ENCODE data around the gene ACSF2.

DNA sequence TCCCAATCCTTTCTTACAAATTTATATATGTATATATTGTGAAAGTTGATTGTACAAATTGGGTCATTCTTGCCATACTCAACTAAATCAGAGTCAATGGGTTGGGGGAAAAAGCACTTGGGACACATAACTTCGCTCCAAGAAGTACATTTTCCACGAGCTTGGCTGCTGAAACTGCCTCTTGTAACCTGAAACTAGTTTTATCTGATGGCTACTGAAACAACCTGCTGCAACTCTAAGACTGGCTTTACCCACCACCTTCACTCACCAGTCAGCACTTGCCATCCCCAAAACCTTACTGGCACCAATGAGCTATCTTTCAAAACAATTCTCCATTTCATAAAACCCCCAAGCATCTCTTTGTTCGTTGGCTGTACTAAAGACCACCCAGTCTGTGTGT is 67.7 kb downstream of the ACSF2 start:
- TF ChIP-seq, protein P1, sequence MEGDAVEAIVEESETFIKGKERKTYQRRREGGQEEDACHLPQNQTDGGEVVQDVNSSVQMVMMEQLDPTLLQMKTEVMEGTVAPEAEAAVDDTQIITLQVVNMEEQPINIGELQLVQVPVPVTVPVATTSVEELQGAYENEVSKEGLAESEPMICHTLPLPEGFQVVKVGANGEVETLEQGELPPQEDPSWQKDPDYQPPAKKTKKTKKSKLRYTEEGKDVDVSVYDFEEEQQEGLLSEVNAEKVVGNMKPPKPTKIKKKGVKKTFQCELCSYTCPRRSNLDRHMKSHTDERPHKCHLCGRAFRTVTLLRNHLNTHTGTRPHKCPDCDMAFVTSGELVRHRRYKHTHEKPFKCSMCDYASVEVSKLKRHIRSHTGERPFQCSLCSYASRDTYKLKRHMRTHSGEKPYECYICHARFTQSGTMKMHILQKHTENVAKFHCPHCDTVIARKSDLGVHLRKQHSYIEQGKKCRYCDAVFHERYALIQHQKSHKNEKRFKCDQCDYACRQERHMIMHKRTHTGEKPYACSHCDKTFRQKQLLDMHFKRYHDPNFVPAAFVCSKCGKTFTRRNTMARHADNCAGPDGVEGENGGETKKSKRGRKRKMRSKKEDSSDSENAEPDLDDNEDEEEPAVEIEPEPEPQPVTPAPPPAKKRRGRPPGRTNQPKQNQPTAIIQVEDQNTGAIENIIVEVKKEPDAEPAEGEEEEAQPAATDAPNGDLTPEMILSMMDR (IDR thresholded peaks at IDR 0.05), result no peak
- no peak for TF ChIP-seq POLR2AphosphoS5 (IDR thresholded peaks at IDR 0.05; ENCODE audit: low read depth, low read length)
- TF ChIP-seq SIN3A (IDR thresholded peaks at IDR 0.05; ENCODE audit: borderline replicate concordance, insufficient read depth, low read depth, low read length), result no peak

Measured in Panc1 (cell line).